KBM-7 (cell line): Measurements from ENCODE around the gene CHCHD5.
A peak's percentile ranks its signal among the peaks of the same experiment; 100 is the strongest.
"Not testable (repeated sequence)": the region's sequence is repeated elsewhere in the genome, so short reads cannot be mapped to it uniquely, and the experiment has no call there.

Source experiments
- DNase-seq: peaks from one replicate; pipeline ENCODE4 v3.0.0-alpha.2; 2015
- in situ Hi-C: fragments of 300-500 bp; cut with MboI; formaldehyde crosslinking; loops from 2 replicates; pipeline ENCODE4 v1.14.3; 2020; ENCODE audit warnings: low sequenced_read_pairs, low pct_unique_long_range_greater_than_20kb, mixed read lengths

CHCHD5 gene

DNA sequence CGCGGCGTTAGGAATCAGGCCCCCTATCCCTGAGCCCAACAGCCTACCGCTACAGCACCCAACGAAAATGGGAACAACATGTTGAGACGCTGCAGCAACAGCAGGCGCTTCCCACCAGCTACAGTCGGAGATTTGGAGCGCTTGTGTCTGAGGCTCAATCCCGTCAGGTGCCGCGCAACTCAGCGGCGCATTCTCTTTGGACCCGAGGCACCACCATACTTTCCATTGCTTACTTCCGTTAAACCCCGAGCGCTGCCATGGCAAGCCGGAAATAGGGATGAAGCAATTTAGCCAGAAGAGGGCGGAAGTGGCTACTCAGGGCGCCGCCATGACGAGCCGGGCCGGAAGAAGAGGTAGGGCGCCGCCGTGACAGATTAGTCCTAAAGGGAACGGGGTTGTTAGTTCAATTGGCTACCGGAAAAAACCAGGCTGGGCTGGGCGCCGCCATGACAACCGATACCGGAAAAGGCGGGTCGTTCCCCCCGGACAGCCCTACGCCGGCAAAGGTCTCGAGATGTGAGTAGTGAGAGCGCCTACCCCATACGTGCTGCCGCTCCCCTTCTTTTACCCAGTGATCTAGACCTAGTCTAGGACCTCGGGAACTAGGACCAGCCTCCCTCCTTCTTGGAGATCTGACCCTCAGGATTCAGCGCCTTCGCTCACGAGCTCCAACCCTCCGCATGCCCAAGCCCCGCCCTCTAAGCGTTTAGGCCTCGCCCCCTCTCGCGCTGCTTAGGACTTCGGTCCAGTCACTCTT is at the start of gene CHCHD5:
Gene CHCHD5, plus strand, starts transcription at position 476 of the 757 bp plus-strand sequence. Its CDS starts 39 bp downstream, at position 515.
- in situ Hi-C loops = no loop called here
- DNase-seq = peak; percentile 98

DNA sequence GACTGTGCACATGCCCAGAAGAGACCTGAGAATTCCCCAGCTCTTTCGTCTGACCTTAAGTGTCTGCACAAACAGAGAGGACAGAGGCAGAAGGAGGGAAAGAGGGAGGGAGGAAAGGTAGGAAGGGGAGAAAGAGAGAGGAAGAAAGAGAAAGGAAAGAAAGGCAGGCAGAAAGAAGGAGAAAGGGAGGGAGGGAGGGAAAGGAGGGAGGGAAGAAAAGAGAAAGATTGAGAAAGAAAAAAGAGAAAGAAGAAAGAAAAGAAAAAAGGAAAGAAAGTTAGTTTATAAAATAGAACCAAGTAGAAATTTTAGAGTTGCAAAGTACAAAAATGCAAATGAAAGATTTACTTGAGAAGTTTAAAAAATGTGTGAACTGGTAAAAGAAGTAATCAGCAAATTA is 49.6 kb upstream of the CHCHD5 start:
- DNase-seq = no peak
- in situ Hi-C loops = no loop called here

DNA sequence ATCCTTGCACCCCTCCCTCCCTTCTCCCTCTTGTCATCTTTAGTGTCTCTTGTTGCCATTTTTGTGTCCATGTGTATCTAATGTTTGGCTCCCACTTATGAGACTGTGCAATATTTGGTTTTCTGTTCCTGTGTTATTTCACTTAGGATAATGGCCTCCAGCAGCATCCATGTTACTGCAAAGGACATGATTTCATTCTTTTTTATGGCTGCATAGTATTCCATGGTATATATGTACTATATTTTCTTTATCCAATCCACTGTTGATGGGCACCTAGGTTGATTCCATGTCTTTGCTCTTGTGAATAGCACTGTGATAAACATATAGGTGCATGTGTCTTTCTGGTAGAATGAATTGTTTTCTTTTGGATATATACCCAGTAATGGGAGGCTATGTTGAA is 47.7 kb upstream of the CHCHD5 start:
- not testable (repeated sequence) for DNase-seq

DNA sequence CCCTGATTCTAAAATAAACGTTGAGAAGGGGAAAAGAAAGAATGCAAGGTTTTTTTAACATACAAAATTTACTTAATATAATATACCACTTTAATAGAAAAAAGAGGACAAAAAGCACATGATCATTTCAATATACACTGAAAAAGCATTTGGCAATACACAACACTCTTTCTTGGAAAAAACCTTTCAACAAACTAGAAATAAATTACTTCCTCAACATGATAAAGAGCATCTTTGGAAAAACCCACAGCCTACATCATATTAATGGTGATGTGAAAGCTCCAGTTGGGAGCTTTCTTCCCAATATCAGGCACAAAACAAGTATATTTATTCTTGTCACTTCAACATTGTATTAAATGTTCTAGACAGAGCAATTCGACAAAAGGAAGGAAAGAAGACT is 45.1 kb upstream of the CHCHD5 start:
- DNase-seq = no peak
- in situ Hi-C loops = no loop called here

More for the DNA sequence above, 47.7 kb upstream of the CHCHD5 start:
- in situ Hi-C loops = not testable (repeated sequence)

DNA sequence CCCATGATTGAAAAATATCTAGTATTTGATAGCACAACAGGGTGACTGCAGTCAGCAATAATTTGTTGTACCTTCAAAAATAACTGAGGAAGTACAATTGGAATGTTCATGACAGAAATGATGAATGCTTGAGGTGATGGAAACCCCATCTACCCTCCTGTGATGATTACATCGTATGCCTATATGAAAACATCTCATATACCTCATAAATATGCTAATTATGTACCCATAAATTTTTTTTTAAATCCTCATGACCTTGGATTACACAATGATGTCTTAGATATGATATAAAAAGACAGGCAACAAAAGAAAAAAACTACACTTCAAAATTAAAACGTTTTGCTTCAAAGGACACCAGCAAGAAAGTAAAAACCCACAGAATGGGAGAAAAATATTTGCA is 43.5 kb upstream of the CHCHD5 start:
- DNase-seq = no peak
- in situ Hi-C loops = no loop called here

- in situ Hi-C loops = no loop called here
- peak; percentile 79 for DNase-seq
Measured at GRCh38 chr2:112541315-112542122, 42.9 kb upstream of the CHCHD5 start.

DNA sequence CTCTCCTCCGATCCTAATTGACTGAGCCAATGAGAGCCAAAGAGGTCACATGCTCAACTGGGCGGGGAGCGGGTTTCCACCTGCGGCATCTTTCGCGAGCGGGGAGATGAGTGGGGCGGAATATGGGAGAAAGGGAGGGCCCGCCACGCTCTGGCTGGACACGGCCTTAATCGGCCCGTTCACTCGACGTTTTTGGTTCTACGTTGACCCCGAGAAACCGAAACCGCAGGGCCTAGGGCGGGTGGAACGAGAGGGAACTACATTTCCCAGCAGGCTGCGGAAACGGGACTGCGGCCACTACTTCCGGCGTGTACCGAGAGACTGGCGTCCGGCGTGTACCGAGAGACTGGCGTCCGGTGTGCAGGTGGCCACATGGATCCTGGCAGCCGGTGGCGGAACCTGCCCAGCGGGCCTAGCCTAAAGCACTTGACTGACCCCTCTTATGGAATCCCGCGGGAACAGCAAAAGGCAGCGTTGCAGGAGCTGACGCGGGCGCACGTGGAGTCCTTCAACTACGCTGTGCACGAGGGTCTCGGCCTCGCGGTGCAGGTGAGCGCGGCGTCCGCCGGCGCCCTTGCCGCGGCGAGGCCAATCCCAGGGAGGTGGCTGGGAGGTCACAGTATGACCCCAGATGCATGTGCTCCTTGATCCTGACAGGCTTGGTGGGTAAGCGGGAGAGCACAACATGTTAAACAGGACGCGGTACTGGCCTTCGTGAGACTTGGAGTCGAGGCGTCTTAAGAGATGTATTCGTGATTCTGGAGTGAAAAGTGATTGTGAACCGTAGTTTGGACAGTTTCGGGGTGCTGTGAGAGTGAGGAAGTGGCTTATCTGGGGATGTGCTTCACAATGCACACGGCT is 42.1 kb upstream of the CHCHD5 start, which contains the start of gene POLR1B:
Gene POLR1B, plus strand, starts transcription at position 343 of the 861 bp plus-strand sequence. Its CDS starts 30 bp downstream, at position 373.
- DNase-seq = peak; percentile 92
- in situ Hi-C loops = no loop called here

DNA sequence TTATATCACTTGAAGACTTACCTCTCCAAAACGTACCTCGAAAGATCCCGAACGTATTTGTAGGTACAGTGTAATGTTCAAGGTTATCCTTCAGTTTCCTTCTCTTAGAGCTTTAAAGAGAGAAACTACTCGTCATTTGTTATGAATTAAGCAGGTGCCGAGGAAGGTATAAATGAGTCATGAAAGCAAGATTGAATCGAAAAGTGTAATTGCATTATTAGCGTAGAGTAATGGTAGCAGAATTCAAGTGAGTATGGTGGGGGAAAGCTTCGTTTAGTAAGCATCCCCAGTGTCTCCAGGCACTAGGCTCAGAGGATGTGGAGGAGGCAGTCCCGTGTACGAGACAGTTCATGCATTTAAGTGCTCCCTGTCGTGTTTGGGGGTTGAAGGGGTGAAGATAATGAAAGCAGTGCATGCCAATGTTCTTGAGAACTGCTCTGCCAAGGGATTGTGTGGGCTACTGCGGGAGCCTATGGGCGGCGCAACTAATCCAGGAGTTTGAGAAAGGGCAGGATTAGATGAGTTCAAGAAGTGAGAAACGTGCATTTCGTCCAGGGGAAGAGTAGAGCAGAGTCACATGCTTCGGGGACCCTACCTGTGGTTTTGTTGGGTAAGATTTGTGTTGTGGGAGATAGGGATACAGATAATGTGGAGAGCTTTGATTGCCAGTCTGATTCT is 41.3 kb upstream of the CHCHD5 start:
- in situ Hi-C loops = no loop called here
- DNase-seq = peak; percentile 48

DNA sequence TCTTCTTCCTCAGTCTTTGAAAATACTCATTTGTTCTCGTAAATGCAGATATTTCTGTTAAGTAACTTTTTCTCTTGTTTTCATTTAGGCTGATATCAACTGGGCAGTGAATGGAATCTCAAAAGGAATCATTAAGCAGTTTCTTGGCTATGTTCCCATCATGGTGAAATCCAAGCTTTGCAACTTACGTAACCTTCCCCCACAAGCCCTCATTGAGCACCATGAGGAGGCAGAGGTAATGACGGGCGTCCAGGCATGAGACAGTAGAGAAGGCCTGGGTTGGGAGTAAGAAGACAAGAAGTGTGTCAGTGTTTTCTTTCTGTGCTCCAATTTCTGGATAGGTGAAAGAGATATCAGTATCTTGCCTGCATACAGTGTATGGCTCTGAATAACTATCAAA is 37.1 kb upstream of the CHCHD5 start:
- DNase-seq = no peak
- in situ Hi-C loops = no loop called here

DNA sequence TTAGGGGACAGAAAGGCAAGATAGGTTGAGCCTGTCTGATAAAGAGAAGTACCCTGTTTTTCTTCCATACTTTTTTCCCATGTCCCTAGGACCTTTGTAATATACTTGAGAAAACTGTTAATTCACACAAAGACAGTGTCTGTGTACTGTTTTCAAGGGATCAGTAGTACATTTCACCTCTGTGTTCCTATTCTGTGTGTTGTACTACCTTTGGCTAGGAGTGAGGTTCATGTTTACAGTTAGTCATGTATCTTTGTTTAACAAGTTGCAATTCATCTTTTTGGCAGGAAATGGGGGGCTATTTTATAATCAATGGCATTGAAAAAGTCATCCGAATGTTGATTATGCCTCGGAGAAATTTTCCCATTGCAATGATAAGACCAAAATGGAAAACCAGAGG is 35.4 kb upstream of the CHCHD5 start:
- DNase-seq = no peak
- in situ Hi-C loops = no loop called here

- in situ Hi-C loops = loop anchor here (25.0 kb wide), 1 partner anchor 679 kb away; the partner anchor contains the start of genes ANAPC1 and MERTK
Measured at GRCh38 chr2:112566104-112566503, 18.3 kb upstream of the CHCHD5 start.

DNA sequence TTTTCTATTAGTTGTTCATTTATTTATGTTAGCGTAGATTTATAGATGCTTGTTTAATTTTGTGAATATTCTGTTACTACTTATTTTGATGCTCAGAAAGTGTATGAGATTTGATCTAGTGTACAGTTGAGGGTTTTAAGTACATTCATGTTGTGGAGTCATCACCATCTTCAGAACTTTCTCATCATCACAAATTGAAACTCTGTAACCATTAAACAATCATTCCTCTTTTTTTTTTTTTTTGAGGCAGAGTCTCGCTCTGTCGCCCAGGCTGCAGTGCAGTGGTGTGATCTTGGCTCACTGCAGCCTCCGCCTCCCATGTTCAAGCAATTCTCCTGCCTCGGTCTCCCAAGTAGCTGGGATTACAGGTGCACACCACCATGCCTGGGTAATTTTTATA is 17.9 kb upstream of the CHCHD5 start:
- not testable (repeated sequence) for DNase-seq
- in situ Hi-C loops = loop anchor here (25.0 kb wide), 1 partner anchor 679 kb away; the partner anchor contains the start of genes ANAPC1 and MERTK

More at GRCh38 chr2:112566104-112566503, 18.3 kb upstream of the CHCHD5 start:
- no peak for DNase-seq

DNA sequence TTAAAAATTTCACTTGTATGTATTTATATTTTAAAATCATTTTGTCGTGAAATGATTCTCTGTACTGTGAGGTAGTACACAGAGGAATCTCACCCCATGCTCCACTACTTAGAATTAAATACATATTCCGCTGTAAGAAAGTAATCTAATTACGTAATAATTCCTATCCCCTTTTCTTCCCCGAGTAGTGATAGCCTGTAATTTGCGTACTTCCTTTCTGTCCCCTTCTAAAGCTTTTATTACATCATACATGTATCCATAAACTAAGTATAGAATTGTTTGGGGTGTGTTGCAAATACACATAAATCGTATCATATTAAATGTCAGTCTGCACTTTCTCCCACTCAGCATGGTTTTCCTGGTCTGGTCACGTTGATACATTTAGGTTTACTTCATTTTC is 12.4 kb upstream of the CHCHD5 start:
- in situ Hi-C loops = loop anchor here (25.0 kb wide), 1 partner anchor 685 kb away; the partner anchor contains the start of genes ANAPC1 and MERTK
- no peak for DNase-seq

GRCh38 chr2:112577756-112578155 is 6.7 kb upstream of the CHCHD5 start:
- no peak for DNase-seq
- in situ Hi-C loops = no loop called here

DNA sequence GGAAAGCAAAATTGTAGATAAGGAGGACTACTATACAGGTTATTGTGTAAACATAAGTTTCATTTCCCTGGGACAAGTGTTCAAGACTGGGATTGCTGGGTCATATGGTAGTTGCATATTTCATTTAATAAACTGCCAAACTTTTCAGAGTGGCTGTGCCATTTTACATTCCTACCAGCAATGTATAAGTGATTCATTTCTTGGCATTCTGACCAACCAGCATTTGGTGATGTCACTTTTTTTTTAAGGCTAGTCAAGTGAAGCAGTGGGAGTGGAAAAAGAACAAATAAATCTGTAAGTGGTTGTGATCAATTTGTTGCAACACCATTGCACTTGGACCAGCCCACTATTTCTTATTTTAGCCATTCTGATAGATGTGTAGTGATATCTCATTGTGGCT is 5.2 kb upstream of the CHCHD5 start:
- in situ Hi-C loops = no loop called here
- DNase-seq = no peak

DNA sequence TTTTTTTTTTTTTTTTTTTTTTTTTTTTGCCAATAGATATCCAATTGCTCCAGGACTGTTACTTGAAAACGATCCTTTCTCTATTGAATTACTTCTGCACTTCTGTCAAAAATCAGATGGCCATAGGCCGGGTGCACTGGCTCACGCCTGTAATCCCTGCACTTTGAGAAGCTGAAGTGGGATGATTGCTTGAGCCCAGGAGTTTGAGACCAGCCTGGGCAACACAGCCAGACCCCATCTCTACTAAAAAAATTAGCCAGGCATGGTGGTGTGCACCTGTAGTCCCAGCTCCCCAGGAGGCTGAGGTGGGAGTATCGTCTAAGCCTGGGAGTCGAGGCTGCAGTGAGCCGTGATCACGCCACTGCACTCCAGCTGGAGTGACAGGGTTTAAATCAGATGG is 4.3 kb upstream of the CHCHD5 start:
- DNase-seq = no peak
- in situ Hi-C loops = no loop called here

DNA sequence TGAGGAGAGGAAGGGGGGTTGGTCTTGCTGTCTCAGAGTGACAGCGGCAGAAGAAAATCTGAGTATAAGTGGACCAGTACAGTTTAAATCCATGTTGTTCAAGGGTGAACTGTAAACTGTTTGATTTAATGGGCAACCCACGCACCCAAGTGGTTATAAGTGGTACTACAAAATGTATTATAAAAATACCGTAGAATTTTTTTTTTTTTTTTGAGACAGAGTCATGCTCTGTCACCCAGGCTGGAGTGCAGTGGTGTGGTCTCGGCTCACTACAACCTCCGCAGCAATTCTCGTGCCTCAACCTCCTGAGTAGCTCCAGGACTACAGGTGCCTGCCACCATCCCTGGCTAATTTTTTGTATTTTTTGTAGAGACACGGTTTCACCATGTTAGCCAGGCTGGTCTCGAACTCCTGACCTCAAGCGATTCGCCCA is 2.1 kb upstream of the CHCHD5 start:
- DNase-seq = peak; percentile 87
- in situ Hi-C loops = no loop called here

GRCh38 chr2:112583497-112584133 is 794 bp upstream of the CHCHD5 start:
- in situ Hi-C loops = no loop called here
- DNase-seq = peak; percentile 58
